Femur (tissue), 1 donor: Measurements from ENCODE around the gene HDAC6.
"Not testable (repeated sequence)": the region's sequence is repeated elsewhere in the genome, so short reads cannot be mapped to it uniquely, and the experiment has no call there.

Source experiments
- DNase-seq: peaks from one replicate; pipeline ENCODE4 v3.0.0-alpha.2; 2017

Gene HDAC6

GRCh38 chrX:48826876-48827653 is 25.2 kb downstream of the HDAC6 start:
- no peak for DNase-seq

DNA sequence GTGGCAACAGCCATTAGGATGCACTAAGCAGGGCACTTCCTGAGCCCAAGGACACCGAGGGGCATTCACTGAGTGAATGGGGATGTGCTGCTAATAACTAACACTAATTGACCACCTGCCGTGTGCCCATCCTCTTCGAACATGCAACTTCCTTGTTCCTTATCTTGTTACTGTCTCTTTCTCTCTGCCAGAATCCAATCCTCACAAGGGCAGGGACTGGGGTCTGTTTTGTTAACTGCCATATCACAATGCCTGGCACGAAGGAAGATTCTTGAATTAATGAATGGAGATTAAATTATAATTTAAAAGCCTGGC is 25.7 kb downstream of the HDAC6 start:
- no peak for DNase-seq

- DNase-seq = no peak
Measured at GRCh38 chrX:48829016-48829735, 27.3 kb downstream of the HDAC6 start.

DNA sequence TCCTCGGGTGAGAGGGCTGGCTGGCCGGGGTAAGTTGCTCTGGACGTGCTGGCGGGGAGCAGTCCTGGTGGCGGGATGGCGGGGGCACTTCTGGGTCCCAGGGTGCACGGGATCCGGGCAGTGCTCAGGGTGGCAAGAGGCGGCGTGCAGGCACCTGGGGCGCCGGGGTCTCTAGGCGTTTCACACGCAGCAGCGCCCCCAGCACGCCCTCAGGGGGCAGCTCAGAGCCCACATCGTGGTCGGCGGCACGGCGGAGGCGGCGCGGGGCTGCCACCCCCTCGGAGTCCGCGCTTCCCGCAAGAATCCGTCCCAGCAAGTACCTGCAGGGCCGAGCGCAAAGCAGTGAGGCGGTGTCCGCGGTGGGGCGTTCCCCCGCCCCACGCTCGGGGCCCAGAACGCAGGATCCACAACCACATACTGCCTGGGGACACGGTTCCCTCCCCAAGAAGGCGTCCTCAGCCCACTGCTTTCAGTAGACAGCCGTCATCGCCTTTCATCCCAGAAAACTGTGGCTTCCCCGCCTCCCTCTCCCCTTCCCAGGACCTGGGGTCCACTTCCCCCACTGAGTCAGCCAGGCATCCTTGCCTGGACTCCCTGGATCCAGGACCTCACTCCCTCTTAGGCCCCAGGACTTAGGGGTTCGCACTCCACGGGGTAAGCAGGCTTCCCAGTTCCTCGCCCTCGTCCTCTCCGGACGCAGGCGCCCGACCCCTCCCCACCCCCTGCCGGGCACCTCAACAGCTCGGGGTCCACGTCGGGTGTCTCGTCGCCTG is 29.5 kb downstream of the HDAC6 start:
- DNase-seq = no peak

- no peak for DNase-seq
Measured at GRCh38 chrX:48831909-48832291, 30.0 kb downstream of the HDAC6 start.

- no peak for DNase-seq
Measured at GRCh38 chrX:48833542-48834138, 31.8 kb downstream of the HDAC6 start.

- no peak for DNase-seq
Measured at GRCh38 chrX:48834383-48834709, 32.5 kb downstream of the HDAC6 start.

GRCh38 chrX:48835524-48836329 is 33.9 kb downstream of the HDAC6 start, which contains the start of gene PCSK1N:
PCSK1N (minus strand) TSS chrX:48835610; CDS start chrX:48835532, 78 bp downstream.
- DNase-seq = no peak

DNA sequence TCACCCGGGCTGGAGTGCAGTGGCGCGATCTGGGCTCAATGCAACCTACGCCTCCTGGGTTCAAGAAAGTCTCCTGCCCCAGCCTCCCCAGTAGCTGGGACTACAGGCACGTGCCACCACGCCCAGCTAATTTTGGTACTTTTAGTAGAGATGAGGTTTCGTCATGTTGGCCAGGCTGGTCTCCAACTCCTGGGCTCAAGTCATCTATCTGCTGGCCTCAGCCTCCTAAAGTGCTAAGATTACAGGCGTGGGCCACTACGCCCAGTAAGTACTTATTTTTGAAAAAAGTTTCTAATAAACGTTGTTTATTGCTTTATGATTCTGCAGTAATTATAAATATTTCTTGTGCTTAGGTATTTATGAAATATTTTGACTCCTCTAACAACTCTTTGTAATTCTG is 37.8 kb downstream of the HDAC6 start:
- DNase-seq = no peak

DNA sequence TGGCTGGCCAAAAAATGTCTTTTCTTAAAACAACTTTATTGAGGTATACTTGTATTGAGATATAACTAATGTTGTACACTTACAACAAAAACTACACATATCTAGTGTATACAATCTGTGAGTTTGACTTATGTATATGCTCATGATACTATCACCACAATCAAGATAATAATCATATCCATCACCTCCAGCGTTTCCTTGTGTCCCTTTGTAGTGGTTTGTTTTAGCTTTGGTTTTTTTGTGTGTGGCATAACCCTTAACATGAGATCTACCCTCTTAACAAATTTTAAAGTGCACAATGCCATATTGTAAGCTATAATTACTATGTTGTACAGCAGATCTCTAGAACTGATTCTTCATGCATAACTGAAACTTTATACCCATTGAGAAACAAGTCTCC is 47.0 kb downstream of the HDAC6 start:
- no peak for DNase-seq

- DNase-seq = no peak
Measured at GRCh38 chrX:48852857-48853256, 51.0 kb downstream of the HDAC6 start.

DNA sequence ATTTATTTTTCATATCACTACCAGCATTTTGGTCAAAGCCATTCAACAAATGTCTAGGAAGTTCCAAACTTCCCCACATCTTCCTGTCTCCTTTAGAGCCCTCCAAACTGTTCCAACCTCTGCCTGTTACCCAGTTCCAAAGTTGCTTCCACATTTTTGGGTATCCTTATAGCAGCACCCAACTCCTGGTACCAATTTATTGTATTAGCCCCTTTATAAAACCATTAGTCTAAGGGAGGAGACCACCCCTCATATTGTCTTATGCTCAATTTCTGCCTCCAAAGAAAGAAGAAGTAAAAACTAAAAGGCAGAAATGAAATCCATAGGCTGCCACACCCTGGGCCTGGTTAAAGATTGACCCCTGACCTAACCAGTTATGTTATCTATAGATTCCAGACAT is 51.6 kb downstream of the HDAC6 start:
- DNase-seq = not testable (repeated sequence)

DNA sequence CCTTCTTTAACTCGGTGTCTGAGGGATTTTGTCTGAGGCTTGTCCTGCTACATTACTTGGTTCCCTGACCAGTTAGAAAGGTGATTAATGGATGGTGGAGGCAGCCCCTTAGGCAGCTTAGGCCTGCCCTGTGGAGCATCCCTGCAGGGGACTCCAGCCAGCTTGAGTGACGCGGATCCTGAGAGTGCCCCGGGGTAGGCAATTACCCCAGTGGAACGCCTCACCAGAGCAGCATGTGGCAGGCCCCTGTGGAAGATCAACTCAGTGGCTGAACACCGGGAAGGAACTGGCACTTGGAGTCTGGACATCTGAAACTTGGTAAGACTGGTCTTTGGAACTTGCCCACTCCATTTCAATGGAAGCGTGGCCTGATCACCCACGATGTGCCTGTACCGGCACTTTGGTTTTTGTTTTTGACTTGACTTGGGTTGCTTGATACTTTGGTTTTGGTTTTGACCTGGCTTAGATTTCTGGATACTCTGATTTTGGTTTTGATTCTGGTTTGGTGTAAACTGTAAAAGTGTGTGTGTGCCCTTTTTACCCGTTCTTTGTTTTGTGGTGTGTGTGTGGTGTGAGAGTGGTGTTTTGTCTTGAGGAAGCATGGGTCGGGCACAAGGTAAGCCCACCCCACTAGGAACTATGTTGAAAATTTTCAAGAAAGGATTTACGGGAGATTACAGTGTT is 52.4 kb downstream of the HDAC6 start:
- not testable (repeated sequence) for DNase-seq

GRCh38 chrX:48854898-48855297 is 53.0 kb downstream of the HDAC6 start:
- no peak for DNase-seq

GRCh38 chrX:48864210-48864609 is 62.3 kb downstream of the HDAC6 start:
- no peak for DNase-seq

DNA sequence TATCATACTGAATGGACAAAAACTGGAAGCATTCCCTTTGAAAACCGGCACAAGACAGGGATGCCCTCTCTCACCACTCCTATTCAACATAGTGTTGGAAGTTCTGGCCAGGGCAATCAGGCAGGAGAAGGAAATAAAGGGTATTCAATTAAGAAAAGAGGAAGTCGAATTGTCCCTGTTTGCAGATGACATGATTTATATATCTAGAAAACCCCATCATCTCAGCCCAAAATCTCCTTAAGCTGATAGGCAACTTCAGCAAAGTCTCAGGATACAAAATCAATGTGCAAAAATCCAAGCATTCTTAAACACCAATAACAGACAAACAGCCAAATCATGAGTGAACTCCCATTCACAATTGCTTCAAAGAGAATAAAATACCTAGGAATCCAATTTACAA is 70.2 kb downstream of the HDAC6 start:
- DNase-seq = not testable (repeated sequence)
